ENCODE measurements around the gene SPRED2. TPM values are rescaled to one million over a fixed set of nuclear protein-coding genes. Genes with fewer than 3 reads are reported as not detected.

The SPRED2 gene
- total RNA-seq, 1 donor from 2014 or later, result 7.8 TPM

GRCh38 chr2:65450393-65450792 lies 18.0 kb upstream of the SPRED2 start:
- Histone ChIP-seq H3K9me3 (ENCODE audit: control insufficient read depth in 3 of 3, low read length in 3 of 3) (no peaks in the 10 kb centered on the region), H3K4me3 (ENCODE audit: low read length in 3 of 3) (no peak overlapping the region), H3K27ac (ENCODE audit: low read depth, low read length) (no peak overlapping the region), H3K36me3 (ENCODE audit: control insufficient read depth in 3 of 3, insufficient read depth in 3 of 3, low read length in 3 of 3) (no peaks in the 10 kb centered on the region), H3K9ac (ENCODE audit: low read depth in 1 of 3, low read length in 3 of 3) (no peak overlapping the region), H3K4me1 (ENCODE audit: control insufficient read depth in 3 of 3, insufficient read depth in 3 of 3, low read length in 3 of 3) (no peaks in the 10 kb centered on the region), H3K27me3 (ENCODE audit: control insufficient read depth in 3 of 3, insufficient read depth in 3 of 3, low read length in 3 of 3) (no peaks in the 10 kb centered on the region)

- no peaks in the 10 kb centered on the region for H3K36me3 ChIP-seq (ENCODE audit: control insufficient read depth in 3 of 3, insufficient read depth in 3 of 3, low read length in 3 of 3)
- H3K4me1 ChIP-seq (ENCODE audit: control insufficient read depth in 3 of 3, insufficient read depth in 3 of 3, low read length in 3 of 3), result no peaks in the 10 kb centered on the region
- H3K27me3 ChIP-seq (ENCODE audit: control insufficient read depth in 3 of 3, insufficient read depth in 3 of 3, low read length in 3 of 3), result no peaks in the 10 kb centered on the region
- no peaks in the 10 kb centered on the region for H3K9me3 ChIP-seq (ENCODE audit: control insufficient read depth in 3 of 3, low read length in 3 of 3)
- no peak overlapping the region for H3K9ac ChIP-seq (ENCODE audit: low read depth in 1 of 3, low read length in 3 of 3)
- no peak overlapping the region for H3K4me3 ChIP-seq (ENCODE audit: low read length in 3 of 3)
- H3K27ac ChIP-seq (ENCODE audit: low read depth, low read length), result no peak overlapping the region
Observed at GRCh38 chr2:65443509-65444186, 11.2 kb upstream of the SPRED2 start.

GRCh38 chr2:65442420-65443020 lies 10.1 kb upstream of the SPRED2 start:
- no peaks in the 10 kb centered on the region for H3K27me3 ChIP-seq (ENCODE audit: control insufficient read depth in 3 of 3, insufficient read depth in 3 of 3, low read length in 3 of 3)
- no peak overlapping the region for H3K9ac ChIP-seq (ENCODE audit: low read depth in 1 of 3, low read length in 3 of 3)
- no peaks in the 10 kb centered on the region for H3K9me3 ChIP-seq (ENCODE audit: control insufficient read depth in 3 of 3, low read length in 3 of 3)
- no peak overlapping the region for H3K4me3 ChIP-seq (ENCODE audit: low read length in 3 of 3)
- no peaks in the 10 kb centered on the region for H3K36me3 ChIP-seq (ENCODE audit: control insufficient read depth in 3 of 3, insufficient read depth in 3 of 3, low read length in 3 of 3)
- H3K4me1 ChIP-seq (ENCODE audit: control insufficient read depth in 3 of 3, insufficient read depth in 3 of 3, low read length in 3 of 3), result no peaks in the 10 kb centered on the region
- H3K27ac ChIP-seq (ENCODE audit: low read depth, low read length), result no peak overlapping the region

GRCh38 chr2:65438137-65438899 lies 5.9 kb upstream of the SPRED2 start:
- H3K9me3 ChIP-seq (ENCODE audit: control insufficient read depth in 3 of 3, low read length in 3 of 3), result no peaks in the 10 kb centered on the region
- no peaks in the 10 kb centered on the region for H3K27me3 ChIP-seq (ENCODE audit: control insufficient read depth in 3 of 3, insufficient read depth in 3 of 3, low read length in 3 of 3)
- H3K36me3 ChIP-seq (ENCODE audit: control insufficient read depth in 3 of 3, insufficient read depth in 3 of 3, low read length in 3 of 3), result no peaks in the 10 kb centered on the region
- no peak overlapping the region for H3K27ac ChIP-seq (ENCODE audit: low read depth, low read length)
- H3K9ac ChIP-seq (ENCODE audit: low read depth in 1 of 3, low read length in 3 of 3), result no peak overlapping the region
- no peak overlapping the region for H3K4me3 ChIP-seq (ENCODE audit: low read length in 3 of 3)
- H3K4me1 ChIP-seq (ENCODE audit: control insufficient read depth in 3 of 3, insufficient read depth in 3 of 3, low read length in 3 of 3), result peaks cover 11 to 13% (median 12%) of the 10 kb centered on the region in 3 donors

- peaks cover 11 to 13% (median 12%) of the 10 kb centered on the region in 3 donors for H3K4me1 ChIP-seq (ENCODE audit: control insufficient read depth in 3 of 3, insufficient read depth in 3 of 3, low read length in 3 of 3)
- no peaks in the 10 kb centered on the region for H3K9me3 ChIP-seq (ENCODE audit: control insufficient read depth in 3 of 3, low read length in 3 of 3)
- peak overlapping the region in 1 of 3 donors; percentile 89 for H3K9ac ChIP-seq (ENCODE audit: low read depth in 1 of 3, low read length in 3 of 3)
- H3K27me3 ChIP-seq (ENCODE audit: control insufficient read depth in 3 of 3, insufficient read depth in 3 of 3, low read length in 3 of 3), result no peaks in the 10 kb centered on the region
- H3K36me3 ChIP-seq (ENCODE audit: control insufficient read depth in 3 of 3, insufficient read depth in 3 of 3, low read length in 3 of 3), result no peaks in the 10 kb centered on the region
- H3K4me3 ChIP-seq (ENCODE audit: low read length in 3 of 3), result peak overlapping the region in 1 of 3 donors; percentile 85
- H3K27ac ChIP-seq (ENCODE audit: low read depth, low read length), result peak overlapping the region; percentile 97
Observed at GRCh38 chr2:65437392-65438135, 5.2 kb upstream of the SPRED2 start.

- Histone ChIP-seq H3K9ac (ENCODE audit: low read depth in 1 of 3, low read length in 3 of 3) (peak overlapping the region; percentile 89 to 93 (median 89)), H3K4me1 (ENCODE audit: control insufficient read depth in 3 of 3, insufficient read depth in 3 of 3, low read length in 3 of 3) (peaks cover 11 to 13% (median 12%) of the 10 kb centered on the region in 3 donors), H3K27ac (ENCODE audit: low read depth, low read length) (peak overlapping the region; percentile 97), H3K36me3 (ENCODE audit: control insufficient read depth in 3 of 3, insufficient read depth in 3 of 3, low read length in 3 of 3) (no peaks in the 10 kb centered on the region), H3K9me3 (ENCODE audit: control insufficient read depth in 3 of 3, low read length in 3 of 3) (no peaks in the 10 kb centered on the region), H3K27me3 (ENCODE audit: control insufficient read depth in 3 of 3, insufficient read depth in 3 of 3, low read length in 3 of 3) (no peaks in the 10 kb centered on the region), H3K4me3 (ENCODE audit: low read length in 3 of 3) (peak overlapping the region; percentile 76 to 88 (median 85))
Observed at GRCh38 chr2:65436824-65437221, 4.4 kb upstream of the SPRED2 start.

GRCh38 chr2:65436169-65436823 lies 3.9 kb upstream of the SPRED2 start:
- H3K4me3 ChIP-seq (ENCODE audit: low read length in 3 of 3), result peak overlapping the region; percentile 76 to 88 (median 85)
- H3K36me3 ChIP-seq (ENCODE audit: control insufficient read depth in 3 of 3, insufficient read depth in 3 of 3, low read length in 3 of 3), result no peaks in the 10 kb centered on the region
- H3K9ac ChIP-seq (ENCODE audit: low read depth in 1 of 3, low read length in 3 of 3), result peak overlapping the region; percentile 89 to 93 (median 89)
- peaks cover 11 to 13% (median 12%) of the 10 kb centered on the region in 3 donors for H3K4me1 ChIP-seq (ENCODE audit: control insufficient read depth in 3 of 3, insufficient read depth in 3 of 3, low read length in 3 of 3)
- H3K27ac ChIP-seq (ENCODE audit: low read depth, low read length), result peak overlapping the region; percentile 97
- no peaks in the 10 kb centered on the region for H3K9me3 ChIP-seq (ENCODE audit: control insufficient read depth in 3 of 3, low read length in 3 of 3)
- no peaks in the 10 kb centered on the region for H3K27me3 ChIP-seq (ENCODE audit: control insufficient read depth in 3 of 3, insufficient read depth in 3 of 3, low read length in 3 of 3)

- Histone ChIP-seq H3K27me3 (ENCODE audit: control insufficient read depth in 3 of 3, insufficient read depth in 3 of 3, low read length in 3 of 3) (no peaks in the 10 kb centered on the region), H3K36me3 (ENCODE audit: control insufficient read depth in 3 of 3, insufficient read depth in 3 of 3, low read length in 3 of 3) (no peaks in the 10 kb centered on the region), H3K4me3 (ENCODE audit: low read length in 3 of 3) (peak overlapping the region; percentile 76 to 88 (median 85)), H3K4me1 (ENCODE audit: control insufficient read depth in 3 of 3, insufficient read depth in 3 of 3, low read length in 3 of 3) (peaks cover 12 to 14% (median 13%) of the 10 kb centered on the region in 3 donors), H3K27ac (ENCODE audit: low read depth, low read length) (peak overlapping the region; percentile 97), H3K9ac (ENCODE audit: low read depth in 1 of 3, low read length in 3 of 3) (peak overlapping the region; percentile 89 to 93 (median 89)), H3K9me3 (ENCODE audit: control insufficient read depth in 3 of 3, low read length in 3 of 3) (no peaks in the 10 kb centered on the region)
Observed at GRCh38 chr2:65435625-65436168, 3.3 kb upstream of the SPRED2 start.

GRCh38 chr2:65434592-65435241 lies 2.3 kb upstream of the SPRED2 start:
- Histone ChIP-seq H3K9me3 (ENCODE audit: control insufficient read depth in 3 of 3, low read length in 3 of 3) (no peaks in the 10 kb centered on the region), H3K27me3 (ENCODE audit: control insufficient read depth in 3 of 3, insufficient read depth in 3 of 3, low read length in 3 of 3) (peaks cover 0 to 4% (median 0%) of the 10 kb centered on the region in 3 donors), H3K4me3 (ENCODE audit: low read length in 3 of 3) (no peak overlapping the region), H3K27ac (ENCODE audit: low read depth, low read length) (no peak overlapping the region), H3K4me1 (ENCODE audit: control insufficient read depth in 3 of 3, insufficient read depth in 3 of 3, low read length in 3 of 3) (peaks cover 20 to 24% (median 21%) of the 10 kb centered on the region in 3 donors), H3K9ac (ENCODE audit: low read depth in 1 of 3, low read length in 3 of 3) (peak overlapping the region in 1 of 3 donors; percentile 93), H3K36me3 (ENCODE audit: control insufficient read depth in 3 of 3, insufficient read depth in 3 of 3, low read length in 3 of 3) (no peaks in the 10 kb centered on the region)
